Neural progenitor cell (in vitro differentiated cells): ENCODE measurements around the gene MVD.

Experiments used
- EZH2 ChIP-seq: fragments of 200-600 bp; sonication (generic); IDR thresholded peaks from 2 replicates; pipeline ENCODE4 v1.6.1; 2017; ENCODE audit warnings: antibody characterized with exemption, mild to moderate bottlenecking, moderate library complexity
- EZH2phosphoT487 ChIP-seq: fragments of 200-600 bp; sonication (generic); IDR thresholded peaks from 2 replicates; pipeline ENCODE4 v1.6.1; 2017; ENCODE audit warnings: antibody characterized with exemption
- TF ChIP-seq, protein P1 (sequence below): fragments of 200-600 bp; sonication (generic); IDR thresholded peaks from 2 replicates; pipeline ENCODE4 v1.5.1; 2017; ENCODE audit warnings: antibody characterized with exemption, mild to moderate bottlenecking

DNA sequence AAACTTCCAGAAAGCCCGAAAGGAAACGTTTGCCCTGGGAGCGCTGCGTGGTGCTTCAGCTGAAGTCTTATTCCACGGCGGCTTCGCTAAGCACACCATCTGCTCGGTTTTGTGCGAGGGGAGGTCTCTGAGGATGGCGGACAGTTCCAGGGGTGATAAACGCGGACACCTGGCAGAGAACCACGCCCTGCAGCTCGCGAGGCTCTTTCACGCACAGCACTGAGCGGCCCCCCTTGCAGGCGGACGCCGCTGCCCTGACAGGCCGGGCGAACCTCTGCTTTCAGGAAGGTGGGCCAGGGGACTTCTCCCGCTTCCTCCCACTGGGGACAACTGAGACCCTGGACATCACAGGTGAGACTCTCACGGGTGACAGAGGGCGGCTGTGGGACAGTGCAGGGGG is 3.7 kb downstream of the MVD start:
- TF ChIP-seq, protein P1, sequence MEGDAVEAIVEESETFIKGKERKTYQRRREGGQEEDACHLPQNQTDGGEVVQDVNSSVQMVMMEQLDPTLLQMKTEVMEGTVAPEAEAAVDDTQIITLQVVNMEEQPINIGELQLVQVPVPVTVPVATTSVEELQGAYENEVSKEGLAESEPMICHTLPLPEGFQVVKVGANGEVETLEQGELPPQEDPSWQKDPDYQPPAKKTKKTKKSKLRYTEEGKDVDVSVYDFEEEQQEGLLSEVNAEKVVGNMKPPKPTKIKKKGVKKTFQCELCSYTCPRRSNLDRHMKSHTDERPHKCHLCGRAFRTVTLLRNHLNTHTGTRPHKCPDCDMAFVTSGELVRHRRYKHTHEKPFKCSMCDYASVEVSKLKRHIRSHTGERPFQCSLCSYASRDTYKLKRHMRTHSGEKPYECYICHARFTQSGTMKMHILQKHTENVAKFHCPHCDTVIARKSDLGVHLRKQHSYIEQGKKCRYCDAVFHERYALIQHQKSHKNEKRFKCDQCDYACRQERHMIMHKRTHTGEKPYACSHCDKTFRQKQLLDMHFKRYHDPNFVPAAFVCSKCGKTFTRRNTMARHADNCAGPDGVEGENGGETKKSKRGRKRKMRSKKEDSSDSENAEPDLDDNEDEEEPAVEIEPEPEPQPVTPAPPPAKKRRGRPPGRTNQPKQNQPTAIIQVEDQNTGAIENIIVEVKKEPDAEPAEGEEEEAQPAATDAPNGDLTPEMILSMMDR: no peak
- no peak for TF ChIP-seq EZH2
- TF ChIP-seq EZH2phosphoT487: no peak
